Fibroblast of skin of right biceps (primary cell): ENCODE measurements around the gene WFIKKN1.

Experiments used
- DNase-seq: peaks from one replicate; pipeline ENCODE4 v3.0.0-alpha.2; 2013

WFIKKN1 gene

GRCh38 chr16:630815-631405 is at the start of gene WFIKKN1:
TSS of gene WFIKKN1 (plus strand) at chr16:630985. CDS start at chr16:631254, 269 bp downstream.
- no peak for DNase-seq

- DNase-seq = no peak
Measured at GRCh38 chr16:582218-582613, 48.6 kb upstream of the WFIKKN1 start.

GRCh38 chr16:582614-583331 is 48.0 kb upstream of the WFIKKN1 start:
- DNase-seq = no peak

- DNase-seq = no peak
Measured at GRCh38 chr16:583470-583814, 47.3 kb upstream of the WFIKKN1 start.

- no peak for DNase-seq
Measured at GRCh38 chr16:583815-584591, 46.8 kb upstream of the WFIKKN1 start.

- DNase-seq = no peak
Measured at GRCh38 chr16:585351-585750, 45.4 kb upstream of the WFIKKN1 start.

- DNase-seq = peak; percentile 59
Measured at GRCh38 chr16:586047-586644, 44.6 kb upstream of the WFIKKN1 start.

- no peak for DNase-seq
Measured at GRCh38 chr16:586645-587590, 43.9 kb upstream of the WFIKKN1 start.

GRCh38 chr16:588639-588888 is 42.2 kb upstream of the WFIKKN1 start:
- peak; percentile 58 for DNase-seq

- peak; percentile 95 for DNase-seq
Measured at GRCh38 chr16:588889-589657, 41.7 kb upstream of the WFIKKN1 start.

GRCh38 chr16:589658-590187 is 41.1 kb upstream of the WFIKKN1 start, which contains the start of gene RAB40C:
TSS of gene RAB40C (plus strand) at chr16:590066. CDS start at chr16:590292, 226 bp downstream.
- peak; percentile 98 for DNase-seq

- peak; percentile 33 for DNase-seq
Measured at GRCh38 chr16:590188-590814, 40.5 kb upstream of the WFIKKN1 start.

- no peak for DNase-seq
Measured at GRCh38 chr16:590815-591200, 40.0 kb upstream of the WFIKKN1 start.

- DNase-seq = no peak
Measured at GRCh38 chr16:591231-591630, 39.6 kb upstream of the WFIKKN1 start.

GRCh38 chr16:591892-592517 is 38.8 kb upstream of the WFIKKN1 start:
- DNase-seq = no peak

GRCh38 chr16:592518-593306 is 38.1 kb upstream of the WFIKKN1 start:
- no peak for DNase-seq

GRCh38 chr16:593406-593805 is 37.4 kb upstream of the WFIKKN1 start:
- no peak for DNase-seq

- DNase-seq = no peak
Measured at GRCh38 chr16:593807-594206, 37.0 kb upstream of the WFIKKN1 start.

GRCh38 chr16:595094-595528 is 35.7 kb upstream of the WFIKKN1 start:
- no peak for DNase-seq
